ENCODE data around the gene NPAS3.

- no peak for TF ChIP-seq MAZ (IDR thresholded peaks at IDR 0.05; ENCODE audit: borderline replicate concordance, low read depth, low read length)
- TF ChIP-seq CTCF (IDR thresholded peaks at IDR 0.05) = no peak
- TF ChIP-seq USF2 (IDR thresholded peaks at IDR 0.05) = no peak
- TF ChIP-seq CHD2 (IDR thresholded peaks at IDR 0.05; ENCODE audit: low read length, partially characterized antibody) = no peak
- no peak for TF ChIP-seq POLR2A (IDR thresholded peaks at IDR 0.05; ENCODE audit: low read length)
- no peak for TF ChIP-seq HEYL (CRISPR knock-in tag; IDR thresholded peaks at IDR 0.05)
- TF ChIP-seq ZFP36 (IDR thresholded peaks at IDR 0.05; ENCODE audit: borderline replicate concordance, partially characterized antibody) = no peak
- TF ChIP-seq ESRRA (IDR thresholded peaks at IDR 0.05; ENCODE audit: borderline replicate concordance, low read length) = no peak
- no peak for TF ChIP-seq RFX5 (IDR thresholded peaks at IDR 0.05)
- no peak for TF ChIP-seq ATOH8 (CRISPR knock-in tag; IDR thresholded peaks at IDR 0.05; ENCODE audit: low read depth)
- no peak for TF ChIP-seq CBX8 (IDR thresholded peaks at IDR 0.05)
- no peak for TF ChIP-seq ZSCAN20 (CRISPR knock-in tag; IDR thresholded peaks at IDR 0.05)
Measured at GRCh38 chr14:33717866-33718265, 779.2 kb downstream of the NPAS3 start.

All from A549 (cell line).